ENCODE data around the gene PCDH12. TPM values are rescaled to one million over a fixed set of nuclear protein-coding genes. Genes with fewer than 3 reads are reported as not detected.

The PCDH12 gene
- total RNA-seq, 2 donors from 2014 or later = 1.6 to 2.9 TPM

GRCh38 chr5:141898448-141899049 is 59.5 kb downstream of the PCDH12 start:
- Histone ChIP-seq H3K27me3 (no peaks in the 10 kb centered on the region), H3K4me1 (no peaks in the 10 kb centered on the region), H3K9me3 (no peaks in the 10 kb centered on the region), H3K4me3 (no peak overlapping the region), H3K36me3 (replicated peaks in 1 of 2; ENCODE audit: insufficient read depth in 1 of 2, low read depth in 2 of 2) (no peaks in the 10 kb centered on the region), H3K27ac (no peak overlapping the region)
- DNase-seq (no peak), ATAC-seq (no peak)
- intact Hi-C loops (cut with DNase I) = no loop called here
- WGBS, 2 donors = 73 to 74% methylated on average over 2 of the region's 2 CpGs
- TF ChIP-seq POLR2A (IDR thresholded peaks at IDR 0.05) = no peak
- TF ChIP-seq CTCF (IDR thresholded peaks at IDR 0.05) = no peak

GRCh38 chr5:141897425-141897824 is 60.6 kb downstream of the PCDH12 start:
- H3K9me3 ChIP-seq = no peaks in the 10 kb centered on the region
- H3K27me3 ChIP-seq = no peaks in the 10 kb centered on the region
- no peaks in the 10 kb centered on the region for H3K4me1 ChIP-seq
- DNase-seq (no peak), ATAC-seq (no peak)
- H3K4me3 ChIP-seq = no peak overlapping the region
- intact Hi-C loops (cut with DNase I) = no loop called here
- WGBS, 2 donors = 93% methylated on average over 4 of the region's 4 CpGs
- H3K27ac ChIP-seq = no peak overlapping the region
- TF ChIP-seq POLR2A (IDR thresholded peaks at IDR 0.05) (no peak), CTCF (IDR thresholded peaks at IDR 0.05) (no peak)
- no peaks in the 10 kb centered on the region for H3K36me3 ChIP-seq (replicated peaks in 1 of 2; ENCODE audit: insufficient read depth in 1 of 2, low read depth in 2 of 2)

Other genes starting within 250 kb of the PCDH12 start
- 10 to 100 TPM; 24.9 to 31.3 TPM for gene PCDH1, start 79.8 kb downstream of the PCDH12 start, total RNA-seq
- gene DELE1, start 34.3 kb downstream of the PCDH12 start, total RNA-seq = 100 to 1,000 TPM in 1 of 2 donors, 10 to 100 TPM in 1; 50.6 to 100 TPM
- 10 to 100 TPM; 29.3 to 44.2 TPM for gene RNF14, start 10.9 kb upstream of the PCDH12 start, total RNA-seq
- 10 to 100 TPM; 11.4 to 42.2 TPM for gene GNPDA1, start 54.8 kb upstream of the PCDH12 start, total RNA-seq
- gene NDFIP1, start 150.6 kb upstream of the PCDH12 start, total RNA-seq = 10 to 100 TPM; 39.7 to 58.3 TPM

All from body of pancreas (tissue), 4 donors.